Astrocyte (in vitro differentiated cells and primary cell): ENCODE data around the gene DAZL. TPM values are rescaled to one million over a fixed set of nuclear protein-coding genes. Genes with fewer than 3 reads are reported as not detected.

Experiments
- DNase-seq: peaks from one replicate; pipeline ENCODE4 v3.0.0-alpha.2; 2010; ENCODE audit warnings: low read depth
- FAIRE-seq: peaks from 2 replicates; lab custom pipeline; 2011; peaks lifted over from hg19 to GRCh38; lab: Jason Lieb, UNC
- H2AFZ ChIP-seq: 2 replicates; pipeline ENCODE4 v1.6.0; 2012; ENCODE audit warnings: low read depth, low read length, inconsistent platforms
- H3K27ac ChIP-seq: 2 replicates; pipeline ENCODE4 v1.5.1; 2011; ENCODE audit warnings: low read depth, low read length, inconsistent platforms
- H3K27me3 ChIP-seq: 2 replicates; pipeline ENCODE4 v1.6.0; 2011; ENCODE audit warnings: low read length, inconsistent platforms; ENCODE audit not compliant: insufficient read depth
- H3K36me3 ChIP-seq: 2 replicates; pipeline ENCODE4 v1.5.1; 2011; ENCODE audit warnings: low read length, inconsistent platforms; ENCODE audit not compliant: insufficient read depth
- H3K4me1 ChIP-seq: 2 replicates; pipeline ENCODE4 v1.5.1; 2011; ENCODE audit warnings: low read length, inconsistent platforms; ENCODE audit not compliant: insufficient read depth
- H3K4me2 ChIP-seq: 2 replicates; pipeline ENCODE4 v1.6.0; 2012; ENCODE audit warnings: low read length, inconsistent platforms
- H3K4me3 ChIP-seq: 2 replicates; pipeline ENCODE4 v1.5.1; 2011; ENCODE audit warnings: low read depth, mild to moderate bottlenecking, low read length, inconsistent platforms; ENCODE audit not compliant: insufficient read depth
- H3K79me2 ChIP-seq: 2 replicates; pipeline ENCODE4 v1.6.0; 2012; ENCODE audit warnings: mild to moderate bottlenecking, low read length, inconsistent platforms; ENCODE audit not compliant: insufficient read depth
- H3K9ac ChIP-seq: 2 replicates; pipeline ENCODE4 v1.6.0; 2012; ENCODE audit warnings: mild to moderate bottlenecking, low read length, inconsistent platforms
- H3K9me3 ChIP-seq: 2 replicates; pipeline ENCODE4 v1.5.1; 2012; ENCODE audit warnings: low read depth, mild to moderate bottlenecking, low read length, inconsistent platforms; ENCODE audit not compliant: insufficient read depth
- H4K20me1 ChIP-seq: 2 replicates; pipeline ENCODE4 v1.6.0; 2012; ENCODE audit warnings: low read length, inconsistent platforms; ENCODE audit not compliant: insufficient read depth
- H3K27ac Mint-ChIP-seq: one replicate; pipeline ENCODE4 v1.8.0; 2021; ENCODE audit warnings: mild to moderate bottlenecking, mixed read lengths; ENCODE audit not compliant: unreplicated experiment
- H3K27me3 Mint-ChIP-seq: one replicate; pipeline ENCODE4 v1.8.0; 2021; ENCODE audit warnings: low read depth, mixed read lengths; ENCODE audit not compliant: unreplicated experiment
- H3K36me3 Mint-ChIP-seq: one replicate; pipeline ENCODE4 v1.8.0; 2021; ENCODE audit warnings: low read depth, mixed read lengths; ENCODE audit not compliant: unreplicated experiment
- H3K4me1 Mint-ChIP-seq: one replicate; pipeline ENCODE4 v1.8.0; 2021; ENCODE audit warnings: low read depth, mixed read lengths; ENCODE audit not compliant: unreplicated experiment
- H3K4me3 Mint-ChIP-seq: one replicate; pipeline ENCODE4 v1.8.0; 2021; ENCODE audit warnings: mild to moderate bottlenecking, moderate library complexity, mixed read lengths; ENCODE audit not compliant: unreplicated experiment
- H3K9me3 Mint-ChIP-seq: one replicate; pipeline ENCODE4 v1.8.0; 2021; ENCODE audit warnings: mild to moderate bottlenecking, mixed read lengths; ENCODE audit not compliant: unreplicated experiment
- EZH2 ChIP-seq: IDR thresholded peaks from 2 replicates; pipeline ENCODE4 v1.6.1; 2012; ENCODE audit warnings: mild to moderate bottlenecking, low read length, inconsistent platforms; ENCODE audit not compliant: insufficient read depth
- total RNA-seq: library from RNA; stranded (reverse); gene quantifications from 2 replicates; pipeline ENCODE4 v1.2.1, GENCODE V29; 2021
- TF ChIP-seq, protein P1 (sequence below): IDR thresholded peaks from 2 replicates; pipeline ENCODE4 v1.5.1; 2011; ENCODE audit warnings: low read depth, mild to moderate bottlenecking, inconsistent platforms, low read length, moderate library complexity; ENCODE audit not compliant: insufficient read depth

The DAZL gene
- total RNA-seq, 1 donor from 2014 or later = not detected

DNA sequence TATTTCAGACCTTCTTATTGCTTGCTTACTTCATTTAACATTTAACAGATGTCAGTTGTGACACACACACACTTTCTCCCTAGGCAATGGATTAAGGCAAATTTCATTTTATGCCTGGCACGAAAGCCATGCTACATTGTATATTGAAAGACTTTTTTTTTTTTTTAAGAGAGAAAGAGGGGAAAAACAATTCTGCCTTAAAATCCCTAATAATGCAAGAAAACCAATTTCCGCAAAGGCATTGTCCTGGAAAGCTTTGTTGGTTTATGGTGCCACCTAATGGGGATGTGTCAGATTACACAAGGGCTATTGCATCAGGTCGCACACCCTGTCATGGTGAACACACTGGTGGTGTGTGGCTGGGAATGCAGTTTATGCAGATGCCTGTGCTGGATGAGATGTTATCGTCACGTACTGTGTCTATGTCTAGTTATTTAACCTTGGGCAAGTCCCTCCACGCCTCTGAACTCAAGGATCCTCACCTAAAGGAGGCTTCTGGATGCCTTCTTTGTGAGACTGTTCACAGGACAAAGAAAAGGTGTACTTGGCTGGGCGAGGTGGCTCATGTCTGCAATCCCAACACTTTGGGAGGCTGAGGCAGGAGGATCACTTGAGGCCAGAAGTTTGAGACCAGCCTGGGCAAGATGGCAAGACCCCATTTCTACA is 54.4 kb downstream of the DAZL start:
- no peaks in the 10 kb centered on the region for H3K27me3 Mint-ChIP-seq
- H3K27ac Mint-ChIP-seq = peak overlapping the region; percentile 94
- H3K9me3 Mint-ChIP-seq = peaks cover 9% of the 10 kb centered on the region
- Histone ChIP-seq H3K9me3 (no peaks in the 10 kb centered on the region), H3K4me3 (peak overlapping the region; percentile 13), H4K20me1 (no peaks in the 10 kb centered on the region), H3K79me2 (no peaks in the 10 kb centered on the region), H3K9ac (peak overlapping the region; percentile 51), H3K27me3 (no peaks in the 10 kb centered on the region), H3K4me1 (peaks cover 6% of the 10 kb centered on the region), H3K27ac (no peak overlapping the region), H2AFZ (peak overlapping the region; percentile 65), H3K4me2 (peak overlapping the region; percentile 73), H3K36me3 (no peaks in the 10 kb centered on the region)
- no peaks in the 10 kb centered on the region for H3K36me3 Mint-ChIP-seq
- no peak overlapping the region for H3K4me3 Mint-ChIP-seq
- H3K4me1 Mint-ChIP-seq = peaks cover 14% of the 10 kb centered on the region
- peak; percentile 62 for FAIRE-seq
- no peak for TF ChIP-seq EZH2
- TF ChIP-seq, protein P1, sequence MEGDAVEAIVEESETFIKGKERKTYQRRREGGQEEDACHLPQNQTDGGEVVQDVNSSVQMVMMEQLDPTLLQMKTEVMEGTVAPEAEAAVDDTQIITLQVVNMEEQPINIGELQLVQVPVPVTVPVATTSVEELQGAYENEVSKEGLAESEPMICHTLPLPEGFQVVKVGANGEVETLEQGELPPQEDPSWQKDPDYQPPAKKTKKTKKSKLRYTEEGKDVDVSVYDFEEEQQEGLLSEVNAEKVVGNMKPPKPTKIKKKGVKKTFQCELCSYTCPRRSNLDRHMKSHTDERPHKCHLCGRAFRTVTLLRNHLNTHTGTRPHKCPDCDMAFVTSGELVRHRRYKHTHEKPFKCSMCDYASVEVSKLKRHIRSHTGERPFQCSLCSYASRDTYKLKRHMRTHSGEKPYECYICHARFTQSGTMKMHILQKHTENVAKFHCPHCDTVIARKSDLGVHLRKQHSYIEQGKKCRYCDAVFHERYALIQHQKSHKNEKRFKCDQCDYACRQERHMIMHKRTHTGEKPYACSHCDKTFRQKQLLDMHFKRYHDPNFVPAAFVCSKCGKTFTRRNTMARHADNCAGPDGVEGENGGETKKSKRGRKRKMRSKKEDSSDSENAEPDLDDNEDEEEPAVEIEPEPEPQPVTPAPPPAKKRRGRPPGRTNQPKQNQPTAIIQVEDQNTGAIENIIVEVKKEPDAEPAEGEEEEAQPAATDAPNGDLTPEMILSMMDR = peak; percentile 99
- DNase-seq = peak; percentile 70

DNA sequence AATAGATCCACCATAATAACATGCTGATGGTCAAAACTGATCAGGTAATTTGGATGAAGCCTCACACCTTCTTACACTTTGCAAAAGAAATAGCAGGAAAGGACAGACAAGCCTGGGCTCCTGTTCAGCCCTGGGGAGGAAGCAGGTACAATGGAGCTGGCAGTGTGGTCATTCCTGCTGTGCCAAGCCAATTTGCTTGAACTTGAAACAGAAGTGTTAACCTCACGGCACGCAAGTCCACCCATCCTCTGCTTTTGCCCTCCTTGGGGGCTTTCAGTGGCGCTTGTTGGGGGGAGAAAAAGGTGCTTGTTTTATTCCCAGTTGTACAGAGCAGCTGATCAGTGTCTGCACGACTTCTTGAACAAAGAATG is 54.9 kb downstream of the DAZL start:
- H3K9me3 ChIP-seq = no peaks in the 10 kb centered on the region
- H2AFZ ChIP-seq = peak overlapping the region; percentile 65
- DNase-seq (peak; percentile 3), FAIRE-seq (no peak)
- H3K27me3 ChIP-seq = no peaks in the 10 kb centered on the region
- H4K20me1 ChIP-seq = no peaks in the 10 kb centered on the region
- Mint-ChIP-seq H3K27me3 (no peaks in the 10 kb centered on the region), H3K27ac (no peak overlapping the region), H3K36me3 (no peaks in the 10 kb centered on the region), H3K4me1 (peaks cover 14% of the 10 kb centered on the region), H3K4me3 (no peak overlapping the region), H3K9me3 (peaks cover 9% of the 10 kb centered on the region)
- H3K4me3 ChIP-seq = peak overlapping the region; percentile 13
- no peaks in the 10 kb centered on the region for H3K36me3 ChIP-seq
- peak overlapping the region; percentile 73 for H3K4me2 ChIP-seq
- no peak for TF ChIP-seq EZH2
- TF ChIP-seq, protein P1 = no peak
- no peaks in the 10 kb centered on the region for H3K79me2 ChIP-seq
- H3K9ac ChIP-seq = peak overlapping the region; percentile 51
- peaks cover 6% of the 10 kb centered on the region for H3K4me1 ChIP-seq
- H3K27ac ChIP-seq = no peak overlapping the region

GRCh38 chr3:16548721-16549120 is 56.5 kb downstream of the DAZL start:
- no peak overlapping the region for H3K4me3 ChIP-seq
- H3K27ac ChIP-seq = no peak overlapping the region
- H4K20me1 ChIP-seq = no peaks in the 10 kb centered on the region
- no peaks in the 10 kb centered on the region for H3K36me3 ChIP-seq
- peaks cover 6% of the 10 kb centered on the region for H3K4me1 ChIP-seq
- no peaks in the 10 kb centered on the region for H3K27me3 ChIP-seq
- Mint-ChIP-seq H3K27ac (peak overlapping the region; percentile 5), H3K9me3 (peaks cover 5% of the 10 kb centered on the region), H3K36me3 (no peaks in the 10 kb centered on the region), H3K4me1 (peaks cover 14% of the 10 kb centered on the region), H3K27me3 (peaks cover 8% of the 10 kb centered on the region), H3K4me3 (no peak overlapping the region)
- H3K79me2 ChIP-seq = no peaks in the 10 kb centered on the region
- H3K9me3 ChIP-seq = no peaks in the 10 kb centered on the region
- DNase-seq (peak; percentile 83), FAIRE-seq (peak; percentile 26)
- H3K4me2 ChIP-seq = no peak overlapping the region
- no peak for TF ChIP-seq EZH2
- TF ChIP-seq, protein P1 = no peak
- H2AFZ ChIP-seq = no peak overlapping the region
- H3K9ac ChIP-seq = no peak overlapping the region
